ENCODE results near the gene ZNF416.

The ZNF416 gene

DNA sequence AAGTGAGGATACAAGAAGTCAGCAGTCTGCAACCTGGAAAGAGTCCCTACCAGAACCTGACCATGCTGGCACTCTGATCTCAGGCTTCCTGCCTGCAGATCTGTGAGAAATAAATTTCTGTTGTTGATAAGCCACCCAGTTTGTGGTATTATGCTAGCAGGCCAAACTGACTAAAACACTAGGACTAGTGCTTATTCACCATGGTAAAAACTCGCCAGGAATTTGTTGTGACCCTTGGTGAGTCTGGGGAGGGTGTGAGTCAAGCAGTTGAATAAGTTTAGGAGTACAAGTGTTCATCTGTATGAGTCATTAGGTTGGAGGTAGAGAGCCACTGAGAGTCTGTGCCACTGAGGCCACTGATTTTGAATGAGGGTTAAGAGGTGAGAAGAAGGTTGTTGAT is 8.8 kb upstream of the ZNF416 start:
- ATAC-seq, result no peak
- TF ChIP-seq, protein P1, sequence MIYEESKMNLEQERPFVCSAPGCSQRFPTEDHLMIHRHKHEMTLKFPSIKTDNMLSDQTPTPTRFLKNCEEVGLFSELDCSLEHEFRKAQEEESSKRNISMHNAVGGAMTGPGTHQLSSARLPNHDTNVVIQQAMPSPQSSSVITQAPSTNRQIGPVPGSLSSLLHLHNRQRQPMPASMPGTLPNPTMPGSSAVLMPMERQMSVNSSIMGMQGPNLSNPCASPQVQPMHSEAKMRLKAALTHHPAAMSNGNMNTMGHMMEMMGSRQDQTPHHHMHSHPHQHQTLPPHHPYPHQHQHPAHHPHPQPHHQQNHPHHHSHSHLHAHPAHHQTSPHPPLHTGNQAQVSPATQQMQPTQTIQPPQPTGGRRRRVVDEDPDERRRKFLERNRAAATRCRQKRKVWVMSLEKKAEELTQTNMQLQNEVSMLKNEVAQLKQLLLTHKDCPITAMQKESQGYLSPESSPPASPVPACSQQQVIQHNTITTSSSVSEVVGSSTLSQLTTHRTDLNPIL (CRISPR knock-in tag; IDR thresholded peaks at IDR 0.05; ENCODE audit: low read depth), result no peak
- TF ChIP-seq, protein P2, sequence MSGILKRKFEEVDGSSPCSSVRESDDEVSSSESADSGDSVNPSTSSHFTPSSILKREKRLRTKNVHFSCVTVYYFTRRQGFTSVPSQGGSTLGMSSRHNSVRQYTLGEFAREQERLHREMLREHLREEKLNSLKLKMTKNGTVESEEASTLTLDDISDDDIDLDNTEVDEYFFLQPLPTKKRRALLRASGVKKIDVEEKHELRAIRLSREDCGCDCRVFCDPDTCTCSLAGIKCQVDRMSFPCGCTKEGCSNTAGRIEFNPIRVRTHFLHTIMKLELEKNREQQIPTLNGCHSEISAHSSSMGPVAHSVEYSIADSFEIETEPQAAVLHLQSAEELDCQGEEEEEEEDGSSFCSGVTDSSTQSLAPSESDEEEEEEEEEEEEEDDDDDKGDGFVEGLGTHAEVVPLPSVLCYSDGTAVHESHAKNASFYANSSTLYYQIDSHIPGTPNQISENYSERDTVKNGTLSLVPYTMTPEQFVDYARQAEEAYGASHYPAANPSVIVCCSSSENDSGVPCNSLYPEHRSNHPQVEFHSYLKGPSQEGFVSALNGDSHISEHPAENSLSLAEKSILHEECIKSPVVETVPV (CRISPR knock-in tag; IDR thresholded peaks at IDR 0.05), result no peak
- TF ChIP-seq ARNTL (CRISPR knock-in tag; IDR thresholded peaks at IDR 0.05; ENCODE audit: borderline replicate concordance, low read depth) (no peak), ZNF8 (CRISPR knock-in tag; IDR thresholded peaks at IDR 0.05) (no peak), ZNF70 (CRISPR knock-in tag; IDR thresholded peaks at IDR 0.05) (no peak), ZC3H10 (CRISPR knock-in tag; IDR thresholded peaks at IDR 0.05) (no peak), RARB (CRISPR knock-in tag; IDR thresholded peaks at IDR 0.05) (no peak), ZFP3 (CRISPR knock-in tag; IDR thresholded peaks at IDR 0.05) (no peak), TCF4 (CRISPR knock-in tag; IDR thresholded peaks at IDR 0.05; ENCODE audit: borderline replicate concordance) (no peak)
- TF ChIP-seq, protein P3, sequence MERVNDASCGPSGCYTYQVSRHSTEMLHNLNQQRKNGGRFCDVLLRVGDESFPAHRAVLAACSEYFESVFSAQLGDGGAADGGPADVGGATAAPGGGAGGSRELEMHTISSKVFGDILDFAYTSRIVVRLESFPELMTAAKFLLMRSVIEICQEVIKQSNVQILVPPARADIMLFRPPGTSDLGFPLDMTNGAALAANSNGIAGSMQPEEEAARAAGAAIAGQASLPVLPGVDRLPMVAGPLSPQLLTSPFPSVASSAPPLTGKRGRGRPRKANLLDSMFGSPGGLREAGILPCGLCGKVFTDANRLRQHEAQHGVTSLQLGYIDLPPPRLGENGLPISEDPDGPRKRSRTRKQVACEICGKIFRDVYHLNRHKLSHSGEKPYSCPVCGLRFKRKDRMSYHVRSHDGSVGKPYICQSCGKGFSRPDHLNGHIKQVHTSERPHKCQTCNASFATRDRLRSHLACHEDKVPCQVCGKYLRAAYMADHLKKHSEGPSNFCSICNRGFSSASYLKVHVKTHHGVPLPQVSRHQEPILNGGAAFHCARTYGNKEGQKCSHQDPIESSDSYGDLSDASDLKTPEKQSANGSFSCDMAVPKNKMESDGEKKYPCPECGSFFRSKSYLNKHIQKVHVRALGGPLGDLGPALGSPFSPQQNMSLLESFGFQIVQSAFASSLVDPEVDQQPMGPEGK (CRISPR knock-in tag; IDR thresholded peaks at IDR 0.05; ENCODE audit: borderline replicate concordance), result no peak

DNA sequence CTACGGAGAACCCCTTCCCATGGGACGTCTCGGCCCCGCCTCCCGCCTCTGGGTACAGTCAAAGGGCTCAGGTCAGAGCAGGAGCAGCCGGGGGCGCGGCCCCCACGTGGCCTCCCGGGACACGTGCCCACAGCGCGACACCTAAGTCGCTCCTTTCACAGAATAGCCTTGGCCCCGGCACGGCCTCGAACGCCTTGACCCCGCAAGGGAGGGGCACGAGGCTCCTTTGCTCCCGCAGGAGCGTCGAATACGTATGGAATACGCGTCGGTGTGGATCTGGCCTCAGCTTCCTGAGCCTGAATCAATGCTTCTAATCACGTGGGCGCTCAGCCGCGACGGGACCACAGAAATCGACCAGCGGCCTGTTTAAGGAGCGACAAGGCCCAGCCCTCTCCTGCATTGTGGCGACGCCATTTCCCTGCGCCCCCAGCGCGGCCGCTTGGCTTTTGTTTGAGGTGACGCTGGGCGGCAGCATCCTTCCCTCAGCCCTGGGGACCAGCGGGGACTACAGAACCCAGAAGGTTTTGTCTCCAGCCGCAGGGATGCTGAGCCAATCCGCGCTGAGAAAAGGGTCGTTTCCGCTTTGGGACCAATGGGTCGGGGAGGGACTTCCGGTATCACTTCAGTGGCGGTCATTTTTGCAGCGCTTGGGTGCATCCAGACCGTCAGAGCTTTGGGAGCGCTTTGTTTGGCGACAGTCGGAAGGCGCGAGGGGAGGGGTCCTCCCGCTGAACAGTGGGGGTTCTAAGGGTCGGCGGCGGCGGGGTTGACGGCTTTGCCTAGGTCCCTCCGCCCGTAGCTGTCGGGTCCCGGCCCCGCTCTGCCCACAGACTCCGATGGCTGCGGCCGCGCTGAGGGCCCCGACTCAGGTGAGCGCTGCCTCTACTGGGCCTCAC is 5.1 kb upstream of the ZNF416 start, which contains the start of gene ZIK1:
Gene ZIK1 (plus strand): TSS at position 625 of the 896 bp plus-strand sequence. CDS start 212 bp downstream, at position 837.
- no peak for TF ChIP-seq ZNF8 (CRISPR knock-in tag; IDR thresholded peaks at IDR 0.05)
- TF ChIP-seq ZNF70 (CRISPR knock-in tag; IDR thresholded peaks at IDR 0.05), result no peak
- TF ChIP-seq ESRRG (CRISPR knock-in tag; IDR thresholded peaks at IDR 0.05), result no peak
- no peak for TF ChIP-seq PPARA (CRISPR knock-in tag; IDR thresholded peaks at IDR 0.05; ENCODE audit: borderline replicate concordance)
- ATAC-seq, result peak; percentile 95

DNA sequence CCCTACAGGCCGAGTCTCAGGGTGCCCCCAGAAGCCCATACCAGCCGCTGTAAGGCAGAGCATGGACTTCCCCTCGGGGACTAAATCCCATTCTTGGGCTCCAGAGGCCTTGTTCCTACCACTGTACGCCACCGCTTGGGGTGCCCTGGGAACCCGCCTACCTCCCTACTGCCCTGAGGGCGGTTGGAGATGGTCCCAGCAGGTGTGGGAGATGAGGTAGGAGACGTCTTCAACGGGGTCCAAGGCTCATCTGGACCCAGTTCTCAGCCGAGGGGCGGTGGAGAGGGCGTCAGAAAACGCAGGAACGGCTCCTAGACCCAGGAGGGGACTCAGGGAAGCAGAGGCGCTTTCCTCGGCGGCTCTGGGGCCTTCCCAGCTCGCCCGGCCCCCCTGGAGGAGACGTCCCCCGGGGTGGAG is 4.4 kb upstream of the ZNF416 start:
- TF ChIP-seq SNAI2 (CRISPR knock-in tag; IDR thresholded peaks at IDR 0.05) (no peak), TOX (CRISPR knock-in tag; IDR thresholded peaks at IDR 0.05; ENCODE audit: borderline replicate concordance) (no peak), GLIS3 (CRISPR knock-in tag; IDR thresholded peaks at IDR 0.05) (no peak), ZNF70 (CRISPR knock-in tag; IDR thresholded peaks at IDR 0.05) (no peak), TCF4 (CRISPR knock-in tag; IDR thresholded peaks at IDR 0.05; ENCODE audit: borderline replicate concordance) (no peak), ESRRG (CRISPR knock-in tag; IDR thresholded peaks at IDR 0.05) (no peak), CSDC2 (CRISPR knock-in tag; IDR thresholded peaks at IDR 0.05) (no peak), OSR1 (CRISPR knock-in tag; IDR thresholded peaks at IDR 0.05) (no peak), ISL1 (CRISPR knock-in tag; IDR thresholded peaks at IDR 0.05) (no peak)

DNA sequence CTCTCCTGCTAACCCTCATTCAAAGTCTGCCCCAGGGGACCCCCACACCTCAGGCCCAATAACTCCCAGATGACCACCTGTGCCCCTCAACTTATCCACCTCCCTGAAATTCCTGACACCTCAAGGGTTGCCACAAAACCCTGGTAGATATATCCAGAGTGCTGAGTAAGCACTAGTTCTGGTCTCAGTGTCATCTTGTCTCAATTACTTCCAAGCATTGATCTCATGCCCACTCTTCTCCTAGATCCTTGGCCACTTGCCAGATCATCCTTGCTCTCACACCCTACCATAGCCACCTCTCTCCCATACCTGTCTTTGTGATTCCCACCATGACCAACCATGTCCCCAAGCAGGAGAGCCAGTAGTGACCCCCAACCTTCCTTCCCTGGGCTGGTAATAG is 2.0 kb downstream of the ZNF416 start:
- TF ChIP-seq TOX (CRISPR knock-in tag; IDR thresholded peaks at IDR 0.05; ENCODE audit: borderline replicate concordance) (no peak), ZNF70 (CRISPR knock-in tag; IDR thresholded peaks at IDR 0.05) (no peak), ARNTL (CRISPR knock-in tag; IDR thresholded peaks at IDR 0.05; ENCODE audit: borderline replicate concordance, low read depth) (no peak), ZNF565 (CRISPR knock-in tag; conservative IDR thresholded peaks at IDR 0.05; ENCODE audit: low read depth) (no peak), ZNF8 (CRISPR knock-in tag; IDR thresholded peaks at IDR 0.05) (no peak), BACH2 (CRISPR knock-in tag; IDR thresholded peaks at IDR 0.05; ENCODE audit: borderline replicate concordance) (no peak), PPARA (CRISPR knock-in tag; IDR thresholded peaks at IDR 0.05; ENCODE audit: borderline replicate concordance) (no peak), ZFP3 (CRISPR knock-in tag; IDR thresholded peaks at IDR 0.05) (no peak), GLIS3 (CRISPR knock-in tag; IDR thresholded peaks at IDR 0.05) (no peak), ISL1 (CRISPR knock-in tag; IDR thresholded peaks at IDR 0.05) (no peak), OSR1 (CRISPR knock-in tag; IDR thresholded peaks at IDR 0.05) (no peak), CSDC2 (CRISPR knock-in tag; IDR thresholded peaks at IDR 0.05) (no peak), SNAI2 (CRISPR knock-in tag; IDR thresholded peaks at IDR 0.05) (no peak)
- TF ChIP-seq, protein P4, sequence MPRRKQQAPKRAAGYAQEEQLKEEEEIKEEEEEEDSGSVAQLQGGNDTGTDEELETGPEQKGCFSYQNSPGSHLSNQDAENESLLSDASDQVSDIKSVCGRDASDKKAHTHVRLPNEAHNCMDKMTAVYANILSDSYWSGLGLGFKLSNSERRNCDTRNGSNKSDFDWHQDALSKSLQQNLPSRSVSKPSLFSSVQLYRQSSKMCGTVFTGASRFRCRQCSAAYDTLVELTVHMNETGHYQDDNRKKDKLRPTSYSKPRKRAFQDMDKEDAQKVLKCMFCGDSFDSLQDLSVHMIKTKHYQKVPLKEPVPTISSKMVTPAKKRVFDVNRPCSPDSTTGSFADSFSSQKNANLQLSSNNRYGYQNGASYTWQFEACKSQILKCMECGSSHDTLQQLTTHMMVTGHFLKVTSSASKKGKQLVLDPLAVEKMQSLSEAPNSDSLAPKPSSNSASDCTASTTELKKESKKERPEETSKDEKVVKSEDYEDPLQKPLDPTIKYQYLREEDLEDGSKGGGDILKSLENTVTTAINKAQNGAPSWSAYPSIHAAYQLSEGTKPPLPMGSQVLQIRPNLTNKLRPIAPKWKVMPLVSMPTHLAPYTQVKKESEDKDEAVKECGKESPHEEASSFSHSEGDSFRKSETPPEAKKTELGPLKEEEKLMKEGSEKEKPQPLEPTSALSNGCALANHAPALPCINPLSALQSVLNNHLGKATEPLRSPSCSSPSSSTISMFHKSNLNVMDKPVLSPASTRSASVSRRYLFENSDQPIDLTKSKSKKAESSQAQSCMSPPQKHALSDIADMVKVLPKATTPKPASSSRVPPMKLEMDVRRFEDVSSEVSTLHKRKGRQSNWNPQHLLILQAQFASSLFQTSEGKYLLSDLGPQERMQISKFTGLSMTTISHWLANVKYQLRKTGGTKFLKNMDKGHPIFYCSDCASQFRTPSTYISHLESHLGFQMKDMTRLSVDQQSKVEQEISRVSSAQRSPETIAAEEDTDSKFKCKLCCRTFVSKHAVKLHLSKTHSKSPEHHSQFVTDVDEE (CRISPR knock-in tag; IDR thresholded peaks at IDR 0.05), result no peak
- TF ChIP-seq, protein P2 (CRISPR knock-in tag; IDR thresholded peaks at IDR 0.05), result no peak
- ATAC-seq, result no peak

More for the DNA sequence above, 4.4 kb upstream of the ZNF416 start:
- ATAC-seq, result no peak

Measured in SK-N-SH treated with all-trans-retinoic acid at 6 μM for 48 hours (cell line).